ENCODE measurements around the gene SHISA6. TPM values are rescaled to one million over a fixed set of nuclear protein-coding genes. Genes with fewer than 3 reads are reported as not detected.

The SHISA6 gene
- total RNA-seq, 2 donors from 2014 or later, result 6.7 to 14.4 TPM

DNA sequence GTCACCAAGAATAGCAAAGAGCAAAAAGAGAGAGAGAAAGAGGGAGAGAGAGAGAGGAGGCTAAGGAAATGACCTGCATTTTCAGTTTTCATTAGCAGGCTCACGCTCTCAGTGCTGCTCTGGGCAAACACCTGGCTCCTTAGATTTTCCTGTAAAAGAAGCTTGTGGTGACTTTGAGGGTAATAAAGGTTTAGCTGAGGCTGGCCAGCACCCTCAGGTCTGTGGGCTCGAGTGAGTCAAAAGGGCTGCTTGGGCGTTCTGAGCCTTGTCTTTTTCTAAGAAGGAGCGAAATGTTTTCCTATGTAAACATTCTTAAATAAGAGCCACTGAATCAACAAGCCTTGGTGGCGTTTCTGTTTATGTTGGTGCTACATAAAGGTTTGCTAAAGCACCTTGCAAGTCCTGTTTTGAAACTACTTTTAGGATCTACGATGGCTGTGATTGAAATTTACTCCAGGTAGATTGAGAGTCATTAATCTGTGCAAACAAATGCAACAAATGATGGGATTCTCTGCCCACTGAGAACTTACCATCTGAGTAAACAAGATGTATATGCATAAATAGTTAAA, 38.8 kb downstream of the SHISA6 start:
- peaks cover 8% of the 10 kb centered on the region for H3K9me3 Mint-ChIP-seq
- H3K36me3 ChIP-seq (ENCODE audit: control insufficient read depth, insufficient read depth, low read length), result peaks cover 13% of the 10 kb centered on the region
- H3K27ac ChIP-seq (ENCODE audit: low read depth, low read length), result no peak overlapping the region
- no peak overlapping the region for H3K4me3 ChIP-seq (ENCODE audit: low read length)
- no peaks in the 10 kb centered on the region for H3K27me3 ChIP-seq (ENCODE audit: control insufficient read depth, insufficient read depth, low read length, poor library complexity, severe bottlenecking)
- H3K4me3 Mint-ChIP-seq, result no peak overlapping the region
- peaks cover 26% of the 10 kb centered on the region for H3K4me1 Mint-ChIP-seq
- peaks cover 7% of the 10 kb centered on the region for H3K9me3 ChIP-seq (ENCODE audit: control insufficient read depth, low read length)
- DNase-seq, result no peak
- H3K27ac Mint-ChIP-seq, result no peak overlapping the region
- 72 to 74% methylated on average over 5 to 6 of the region's 6 CpGs for WGBS, 2 experiments (ENCODE audit: insufficient coverage in 1 of 2, insufficient read length in 1 of 2)
- H3K9ac ChIP-seq (ENCODE audit: extremely low read depth, low read length, poor library complexity, severe bottlenecking), result no peak overlapping the region
- H3K27me3 Mint-ChIP-seq (ENCODE audit: insufficient read depth), result no peaks in the 10 kb centered on the region
- TF ChIP-seq, protein P1, sequence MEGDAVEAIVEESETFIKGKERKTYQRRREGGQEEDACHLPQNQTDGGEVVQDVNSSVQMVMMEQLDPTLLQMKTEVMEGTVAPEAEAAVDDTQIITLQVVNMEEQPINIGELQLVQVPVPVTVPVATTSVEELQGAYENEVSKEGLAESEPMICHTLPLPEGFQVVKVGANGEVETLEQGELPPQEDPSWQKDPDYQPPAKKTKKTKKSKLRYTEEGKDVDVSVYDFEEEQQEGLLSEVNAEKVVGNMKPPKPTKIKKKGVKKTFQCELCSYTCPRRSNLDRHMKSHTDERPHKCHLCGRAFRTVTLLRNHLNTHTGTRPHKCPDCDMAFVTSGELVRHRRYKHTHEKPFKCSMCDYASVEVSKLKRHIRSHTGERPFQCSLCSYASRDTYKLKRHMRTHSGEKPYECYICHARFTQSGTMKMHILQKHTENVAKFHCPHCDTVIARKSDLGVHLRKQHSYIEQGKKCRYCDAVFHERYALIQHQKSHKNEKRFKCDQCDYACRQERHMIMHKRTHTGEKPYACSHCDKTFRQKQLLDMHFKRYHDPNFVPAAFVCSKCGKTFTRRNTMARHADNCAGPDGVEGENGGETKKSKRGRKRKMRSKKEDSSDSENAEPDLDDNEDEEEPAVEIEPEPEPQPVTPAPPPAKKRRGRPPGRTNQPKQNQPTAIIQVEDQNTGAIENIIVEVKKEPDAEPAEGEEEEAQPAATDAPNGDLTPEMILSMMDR (conservative IDR thresholded peaks at IDR 0.05), result no peak
- H3K36me3 Mint-ChIP-seq (ENCODE audit: low read depth), result peaks cover 23% of the 10 kb centered on the region
- H3K4me1 ChIP-seq (ENCODE audit: control insufficient read depth, insufficient read depth, low read length), result peaks cover 3% of the 10 kb centered on the region

DNA sequence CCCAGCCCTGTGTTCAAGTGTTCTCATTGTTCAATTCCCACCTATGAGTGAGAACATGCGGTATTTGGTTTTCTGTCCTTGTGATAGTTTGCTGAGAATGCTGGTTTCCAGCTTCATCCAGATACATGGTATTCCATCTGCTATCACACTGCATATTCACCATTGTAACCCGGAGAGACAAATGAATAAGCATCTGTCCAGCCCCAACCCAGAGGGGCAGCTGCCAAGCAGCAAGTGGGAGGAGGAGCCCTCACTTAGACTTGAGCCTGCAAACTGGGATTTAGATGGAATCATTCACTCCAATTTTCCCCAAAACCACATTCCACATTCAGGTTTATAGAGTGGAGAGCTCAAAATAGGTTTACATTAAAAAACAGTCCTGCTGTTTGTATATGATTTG, 41.6 kb downstream of the SHISA6 start:
- DNase-seq, result no peak
- WGBS, 2 experiments (ENCODE audit: insufficient coverage in 1 of 2, insufficient read length in 1 of 2), result 88% methylated on average over 2 of the region's 2 CpGs; no CpG with 5 or more reads in 1 of the 2 experiments
- Mint-ChIP-seq H3K4me1 (peaks cover 26% of the 10 kb centered on the region), H3K4me3 (no peak overlapping the region), H3K36me3 (ENCODE audit: low read depth) (peaks cover 23% of the 10 kb centered on the region), H3K27ac (no peak overlapping the region), H3K9me3 (peaks cover 8% of the 10 kb centered on the region), H3K27me3 (ENCODE audit: insufficient read depth) (no peaks in the 10 kb centered on the region)
- H3K9me3 ChIP-seq (ENCODE audit: control insufficient read depth, low read length), result peaks cover 7% of the 10 kb centered on the region
- H3K9ac ChIP-seq (ENCODE audit: extremely low read depth, low read length, poor library complexity, severe bottlenecking), result no peak overlapping the region
- no peak overlapping the region for H3K27ac ChIP-seq (ENCODE audit: low read depth, low read length)
- TF ChIP-seq, protein P1 (conservative IDR thresholded peaks at IDR 0.05), result no peak
- H3K4me3 ChIP-seq (ENCODE audit: low read length), result no peak overlapping the region
- H3K27me3 ChIP-seq (ENCODE audit: control insufficient read depth, insufficient read depth, low read length, poor library complexity, severe bottlenecking), result no peaks in the 10 kb centered on the region
- H3K4me1 ChIP-seq (ENCODE audit: control insufficient read depth, insufficient read depth, low read length), result peaks cover 3% of the 10 kb centered on the region
- H3K36me3 ChIP-seq (ENCODE audit: control insufficient read depth, insufficient read depth, low read length), result peaks cover 2% of the 10 kb centered on the region

DNA sequence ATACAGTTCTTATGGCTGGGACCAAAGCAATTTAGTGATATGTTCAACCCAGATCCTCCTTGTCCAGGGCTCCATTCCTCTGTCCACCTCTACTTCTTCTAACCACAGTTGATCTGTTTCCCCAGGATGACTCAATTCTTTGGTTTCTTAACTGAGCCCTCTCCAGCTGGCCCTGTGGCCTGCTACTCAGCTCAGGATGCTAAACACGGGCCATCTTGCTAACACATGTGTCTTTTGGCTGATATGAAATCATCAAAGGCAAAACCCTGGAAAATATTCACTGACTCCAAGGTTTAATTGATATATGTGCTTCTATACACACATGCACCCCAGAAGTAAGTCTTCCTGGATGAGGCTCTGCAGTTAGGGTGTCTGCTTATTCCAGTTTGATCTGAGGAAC, 43.8 kb downstream of the SHISA6 start:
- Histone ChIP-seq H3K4me1 (ENCODE audit: control insufficient read depth, insufficient read depth, low read length) (no peaks in the 10 kb centered on the region), H3K4me3 (ENCODE audit: low read length) (no peak overlapping the region), H3K27ac (ENCODE audit: low read depth, low read length) (no peak overlapping the region), H3K9ac (ENCODE audit: extremely low read depth, low read length, poor library complexity, severe bottlenecking) (no peak overlapping the region), H3K36me3 (ENCODE audit: control insufficient read depth, insufficient read depth, low read length) (no peaks in the 10 kb centered on the region), H3K27me3 (ENCODE audit: control insufficient read depth, insufficient read depth, low read length, poor library complexity, severe bottlenecking) (no peaks in the 10 kb centered on the region), H3K9me3 (ENCODE audit: control insufficient read depth, low read length) (peaks cover 7% of the 10 kb centered on the region)
- no peak for DNase-seq
- Mint-ChIP-seq H3K36me3 (ENCODE audit: low read depth) (peaks cover 24% of the 10 kb centered on the region), H3K4me3 (no peak overlapping the region), H3K27me3 (ENCODE audit: insufficient read depth) (no peaks in the 10 kb centered on the region), H3K9me3 (peaks cover 8% of the 10 kb centered on the region), H3K4me1 (peaks cover 9% of the 10 kb centered on the region), H3K27ac (no peak overlapping the region)
- TF ChIP-seq, protein P1 (conservative IDR thresholded peaks at IDR 0.05), result no peak
- 83 to 92% methylated on average over 1 of the region's 1 CpG for WGBS, 2 experiments (ENCODE audit: insufficient coverage in 1 of 2, insufficient read length in 1 of 2)

All from endodermal cell (in vitro differentiated cells).